ENCODE data around the gene CXCL13.

The CXCL13 gene

DNA sequence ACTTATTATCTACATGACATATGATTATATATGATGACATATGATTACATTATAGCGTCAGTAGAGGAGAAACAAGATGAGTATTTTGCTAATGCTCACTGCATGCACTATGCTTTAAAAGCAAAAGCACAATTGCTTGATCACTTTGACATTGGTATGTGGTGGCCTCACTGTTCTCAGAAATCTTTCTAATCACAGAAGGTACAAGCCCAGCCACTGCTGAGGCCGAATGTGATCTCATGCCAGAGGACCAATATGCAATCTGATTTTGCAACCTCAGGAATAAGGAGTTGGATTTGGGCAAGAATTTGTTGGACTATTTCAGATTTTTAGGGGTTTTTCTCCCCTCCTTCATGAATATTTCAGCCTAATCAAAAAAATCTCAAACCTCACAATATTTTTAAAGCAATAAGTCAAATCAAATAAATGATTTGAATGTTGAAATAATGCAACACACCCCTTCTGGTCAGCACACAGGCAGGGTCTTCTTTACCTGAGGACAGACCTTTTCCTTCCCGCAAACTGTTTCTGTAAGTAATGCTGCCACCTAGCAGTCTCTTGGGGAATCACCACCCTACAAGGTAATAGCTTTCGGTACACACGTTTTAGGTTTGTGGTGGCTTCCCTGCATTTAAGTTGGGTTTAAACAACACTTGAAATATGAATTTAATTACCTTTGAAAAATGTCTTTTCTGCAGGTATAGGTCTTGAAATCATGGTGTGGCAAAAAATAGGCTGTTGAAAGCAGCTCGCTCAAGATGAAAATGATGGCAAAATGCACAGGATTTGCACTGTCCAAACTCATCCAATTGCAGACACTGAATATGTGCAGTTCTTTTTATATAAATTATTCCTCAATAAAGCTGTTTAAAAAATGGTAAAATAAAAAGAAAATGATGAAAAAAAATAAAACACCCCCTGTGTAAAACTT, 4.8 kb upstream of the CXCL13 start:
- no peaks in the 10 kb centered on the region for H3K9me3 ChIP-seq (ENCODE audit: control insufficient read depth, low read length)
- no peak overlapping the region for H3K4me3 ChIP-seq (ENCODE audit: insufficient read depth, low read depth, low read length, poor library complexity, severe bottlenecking)
- no peak for DNase-seq
- no peaks in the 10 kb centered on the region for H3K27me3 ChIP-seq (replicated peaks; ENCODE audit: control insufficient read depth, insufficient read depth, low read length, poor library complexity, severe bottlenecking)
- no peaks in the 10 kb centered on the region for H3K36me3 ChIP-seq (ENCODE audit: control insufficient read depth, insufficient read depth, low read length)
- H3K27ac ChIP-seq (ENCODE audit: insufficient read depth, low read length, poor library complexity, severe bottlenecking): no peak overlapping the region
- H3K4me1 ChIP-seq (ENCODE audit: control insufficient read depth, insufficient read depth, low read length, poor library complexity, severe bottlenecking): no peaks in the 10 kb centered on the region

DNA sequence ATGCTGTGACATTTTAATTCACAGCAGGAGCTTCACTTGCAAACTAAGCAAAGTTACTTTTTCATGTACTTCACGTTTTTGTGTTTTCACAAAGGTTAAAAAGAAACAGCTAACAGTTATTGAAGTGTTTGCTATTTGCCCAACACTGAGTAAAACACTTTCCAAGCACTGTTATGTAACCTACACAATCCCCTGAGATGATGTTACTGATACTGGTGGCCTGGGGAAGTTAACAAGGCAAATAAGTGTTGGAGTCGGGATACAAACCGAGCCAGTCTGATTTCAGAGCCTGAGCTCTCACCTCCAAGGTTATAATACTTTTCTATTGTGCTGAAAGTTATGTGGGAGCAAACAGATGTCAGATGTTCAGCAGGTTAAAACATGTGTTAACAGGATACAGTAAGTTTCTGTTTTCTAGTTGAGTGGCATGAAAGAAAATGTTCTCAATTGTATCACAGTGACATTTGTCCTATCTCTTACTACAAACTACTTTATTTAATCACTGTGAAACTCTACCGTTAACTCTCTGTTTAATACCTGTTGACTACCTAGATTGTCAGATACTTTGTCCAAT, 3.9 kb upstream of the CXCL13 start:
- H3K36me3 ChIP-seq (ENCODE audit: control insufficient read depth, insufficient read depth, low read length): no peaks in the 10 kb centered on the region
- no peaks in the 10 kb centered on the region for H3K9me3 ChIP-seq (ENCODE audit: control insufficient read depth, low read length)
- no peak overlapping the region for H3K4me3 ChIP-seq (ENCODE audit: insufficient read depth, low read depth, low read length, poor library complexity, severe bottlenecking)
- H3K27me3 ChIP-seq (replicated peaks; ENCODE audit: control insufficient read depth, insufficient read depth, low read length, poor library complexity, severe bottlenecking): no peaks in the 10 kb centered on the region
- no peak overlapping the region for H3K27ac ChIP-seq (ENCODE audit: insufficient read depth, low read length, poor library complexity, severe bottlenecking)
- no peaks in the 10 kb centered on the region for H3K4me1 ChIP-seq (ENCODE audit: control insufficient read depth, insufficient read depth, low read length, poor library complexity, severe bottlenecking)
- DNase-seq: no peak

DNA sequence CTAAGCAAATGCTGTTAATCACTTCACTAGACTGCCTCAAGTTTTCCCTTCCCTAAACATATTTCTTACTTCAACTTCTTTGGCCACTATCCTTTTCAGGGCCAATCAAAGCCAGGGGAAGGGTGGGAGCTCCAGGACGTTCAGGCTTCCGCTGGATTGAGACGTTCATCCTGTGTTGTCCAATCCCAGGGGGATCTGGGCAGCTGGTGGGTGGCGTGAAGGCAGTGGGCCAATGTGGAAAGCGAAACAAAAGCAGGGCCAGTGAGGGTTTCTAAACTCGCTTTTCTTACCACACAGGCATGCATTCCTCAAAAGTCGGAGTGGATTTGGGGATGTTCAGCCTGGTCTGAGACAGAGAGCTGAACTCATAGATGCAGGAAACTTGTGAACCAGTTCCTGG, 7.6 kb downstream of the CXCL13 start:
- Histone ChIP-seq H3K9me3 (ENCODE audit: control insufficient read depth, low read length) (no peaks in the 10 kb centered on the region), H3K4me3 (ENCODE audit: insufficient read depth, low read depth, low read length, poor library complexity, severe bottlenecking) (no peak overlapping the region), H3K4me1 (ENCODE audit: control insufficient read depth, insufficient read depth, low read length, poor library complexity, severe bottlenecking) (no peaks in the 10 kb centered on the region), H3K36me3 (ENCODE audit: control insufficient read depth, insufficient read depth, low read length) (no peaks in the 10 kb centered on the region), H3K27me3 (replicated peaks; ENCODE audit: control insufficient read depth, insufficient read depth, low read length, poor library complexity, severe bottlenecking) (no peaks in the 10 kb centered on the region), H3K27ac (ENCODE audit: insufficient read depth, low read length, poor library complexity, severe bottlenecking) (no peak overlapping the region)
- no peak for DNase-seq

DNA sequence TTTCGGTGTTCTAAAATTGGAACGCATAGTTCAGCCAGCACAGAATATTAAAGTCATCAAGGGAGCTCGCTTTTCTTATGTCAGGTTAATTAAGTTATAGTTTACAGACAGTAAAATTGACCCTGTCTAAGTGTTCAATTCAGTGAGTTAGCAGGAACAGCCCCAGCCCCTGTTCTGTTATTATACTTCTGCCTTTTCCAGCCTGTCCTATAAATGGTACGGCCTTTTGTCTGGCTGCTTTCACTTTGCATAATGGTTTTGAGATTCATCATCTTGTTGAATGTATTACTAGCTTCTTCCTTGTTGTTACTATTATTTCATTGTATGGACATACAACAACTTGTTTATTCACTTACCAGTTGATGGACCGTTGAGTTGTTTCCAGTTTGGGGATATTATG, 9.5 kb downstream of the CXCL13 start:
- no peaks in the 10 kb centered on the region for H3K9me3 ChIP-seq (ENCODE audit: control insufficient read depth, low read length)
- no peaks in the 10 kb centered on the region for H3K27me3 ChIP-seq (replicated peaks; ENCODE audit: control insufficient read depth, insufficient read depth, low read length, poor library complexity, severe bottlenecking)
- H3K27ac ChIP-seq (ENCODE audit: insufficient read depth, low read length, poor library complexity, severe bottlenecking): no peak overlapping the region
- no peaks in the 10 kb centered on the region for H3K4me1 ChIP-seq (ENCODE audit: control insufficient read depth, insufficient read depth, low read length, poor library complexity, severe bottlenecking)
- no peak overlapping the region for H3K4me3 ChIP-seq (ENCODE audit: insufficient read depth, low read depth, low read length, poor library complexity, severe bottlenecking)
- H3K36me3 ChIP-seq (ENCODE audit: control insufficient read depth, insufficient read depth, low read length): no peaks in the 10 kb centered on the region
- DNase-seq: no peak

DNA sequence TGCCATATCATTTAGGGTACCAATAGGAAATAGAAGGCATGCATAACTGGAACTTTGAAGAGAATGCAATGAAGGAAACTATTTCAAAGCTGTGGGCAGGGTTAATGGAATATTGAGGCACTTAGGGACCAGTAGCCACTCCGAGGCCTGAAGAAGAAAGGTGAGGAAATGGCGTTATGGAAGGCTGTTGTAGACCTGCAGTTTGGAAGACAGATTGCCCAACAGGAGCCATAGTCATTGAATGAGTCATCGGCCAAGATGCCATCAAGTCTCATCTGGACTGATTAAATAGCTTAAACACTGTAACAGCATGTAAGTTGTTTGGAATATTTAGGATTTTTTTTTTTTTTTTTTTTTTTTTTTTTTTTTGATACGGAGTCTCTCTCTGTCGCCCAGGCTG, 11.6 kb downstream of the CXCL13 start:
- no peaks in the 10 kb centered on the region for H3K9me3 ChIP-seq (ENCODE audit: control insufficient read depth, low read length)
- no peak for DNase-seq
- H3K4me1 ChIP-seq (ENCODE audit: control insufficient read depth, insufficient read depth, low read length, poor library complexity, severe bottlenecking): no peaks in the 10 kb centered on the region
- no peak overlapping the region for H3K27ac ChIP-seq (ENCODE audit: insufficient read depth, low read length, poor library complexity, severe bottlenecking)
- H3K36me3 ChIP-seq (ENCODE audit: control insufficient read depth, insufficient read depth, low read length): no peaks in the 10 kb centered on the region
- H3K4me3 ChIP-seq (ENCODE audit: insufficient read depth, low read depth, low read length, poor library complexity, severe bottlenecking): no peak overlapping the region
- H3K27me3 ChIP-seq (replicated peaks; ENCODE audit: control insufficient read depth, insufficient read depth, low read length, poor library complexity, severe bottlenecking): no peaks in the 10 kb centered on the region

DNA sequence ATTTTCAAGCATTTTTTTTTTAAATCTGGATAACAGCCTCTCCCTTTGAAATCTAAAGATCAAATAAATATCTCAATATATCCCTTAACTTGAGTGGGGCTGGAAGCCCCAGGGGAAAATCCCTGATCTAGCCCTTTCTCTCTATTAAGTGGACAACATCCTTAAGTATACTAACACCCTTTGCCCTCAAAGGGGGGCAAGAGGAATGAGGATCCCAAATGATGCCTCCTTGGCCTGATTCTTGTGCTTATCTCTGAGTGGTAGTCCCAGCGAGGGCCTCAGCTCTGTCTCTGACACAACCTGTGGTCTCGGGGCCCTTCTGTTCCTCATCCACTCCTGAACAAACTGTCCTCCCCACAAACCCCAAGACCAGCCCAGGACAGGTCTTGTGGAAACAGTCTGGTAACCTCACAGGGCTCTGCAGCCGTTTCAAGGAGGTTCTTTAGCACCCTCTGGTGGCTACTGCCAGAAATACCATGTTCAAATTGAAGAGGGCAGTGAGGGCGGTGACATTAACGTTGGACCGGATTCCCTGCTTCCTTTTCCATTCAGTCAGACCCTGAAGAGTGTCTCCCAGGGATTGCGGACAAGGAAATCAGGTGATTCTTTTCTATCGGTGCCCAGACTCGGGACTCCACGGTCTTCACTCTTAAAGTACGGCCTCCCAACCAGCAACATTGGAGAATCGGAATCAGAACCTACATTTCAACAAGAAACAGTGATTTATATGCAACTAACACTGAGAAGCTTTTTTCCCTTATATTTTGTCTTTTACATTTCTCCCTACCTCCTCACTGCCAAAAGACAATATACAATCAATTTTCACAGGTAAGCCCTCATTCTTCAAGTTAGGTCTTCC, 13.0 kb downstream of the CXCL13 start:
- Histone ChIP-seq H3K27me3 (replicated peaks; ENCODE audit: control insufficient read depth, insufficient read depth, low read length, poor library complexity, severe bottlenecking) (no peaks in the 10 kb centered on the region), H3K9me3 (ENCODE audit: control insufficient read depth, low read length) (no peaks in the 10 kb centered on the region), H3K4me3 (ENCODE audit: insufficient read depth, low read depth, low read length, poor library complexity, severe bottlenecking) (no peak overlapping the region), H3K4me1 (ENCODE audit: control insufficient read depth, insufficient read depth, low read length, poor library complexity, severe bottlenecking) (no peaks in the 10 kb centered on the region), H3K27ac (ENCODE audit: insufficient read depth, low read length, poor library complexity, severe bottlenecking) (no peak overlapping the region), H3K36me3 (ENCODE audit: control insufficient read depth, insufficient read depth, low read length) (no peaks in the 10 kb centered on the region)
- peak in 1 of 3 donors; percentile 31 for DNase-seq

DNA sequence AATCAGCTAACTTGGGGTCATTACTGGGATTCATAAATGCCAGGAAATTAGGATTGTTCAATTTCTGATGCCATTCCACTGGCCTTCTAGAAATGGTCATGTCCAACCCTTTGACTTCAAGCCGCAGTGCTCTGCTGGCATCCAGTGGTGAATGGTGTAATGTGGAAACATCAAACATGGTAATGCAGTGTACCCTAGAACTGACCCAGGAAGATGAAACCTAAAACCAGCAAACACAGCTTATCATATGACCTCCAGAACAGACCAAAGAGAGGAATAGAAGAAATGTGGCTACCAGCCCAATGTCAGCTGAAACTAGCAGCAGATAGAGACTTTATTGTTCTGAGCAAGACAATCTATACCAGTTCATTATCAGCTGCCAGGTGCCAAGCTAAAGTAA, 13.8 kb downstream of the CXCL13 start:
- H3K27ac ChIP-seq (ENCODE audit: insufficient read depth, low read length, poor library complexity, severe bottlenecking): no peak overlapping the region
- no peaks in the 10 kb centered on the region for H3K4me1 ChIP-seq (ENCODE audit: control insufficient read depth, insufficient read depth, low read length, poor library complexity, severe bottlenecking)
- H3K4me3 ChIP-seq (ENCODE audit: insufficient read depth, low read depth, low read length, poor library complexity, severe bottlenecking): no peak overlapping the region
- DNase-seq: no peak
- H3K36me3 ChIP-seq (ENCODE audit: control insufficient read depth, insufficient read depth, low read length): no peaks in the 10 kb centered on the region
- no peaks in the 10 kb centered on the region for H3K9me3 ChIP-seq (ENCODE audit: control insufficient read depth, low read length)
- no peaks in the 10 kb centered on the region for H3K27me3 ChIP-seq (replicated peaks; ENCODE audit: control insufficient read depth, insufficient read depth, low read length, poor library complexity, severe bottlenecking)

DNA sequence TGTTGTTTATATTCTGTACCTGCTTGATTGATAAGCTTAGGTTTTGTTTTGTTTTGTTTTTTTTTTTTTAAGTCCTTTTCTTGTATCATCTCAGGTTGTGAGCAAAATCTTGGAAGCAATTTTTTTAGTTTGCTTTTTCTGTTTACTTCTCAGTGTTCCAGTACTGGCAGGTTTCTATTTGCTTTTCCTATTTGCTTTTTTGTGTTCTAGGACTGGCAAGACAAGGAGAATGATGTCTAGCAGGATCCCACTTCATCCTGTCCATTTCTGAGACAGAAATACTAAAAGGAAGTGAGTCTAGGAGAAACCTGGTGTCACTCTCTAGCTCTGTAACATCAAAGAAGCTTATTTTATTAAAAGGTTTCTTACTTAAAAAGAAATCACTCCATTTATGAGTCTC, 15.6 kb downstream of the CXCL13 start:
- H3K27me3 ChIP-seq (replicated peaks; ENCODE audit: control insufficient read depth, insufficient read depth, low read length, poor library complexity, severe bottlenecking): no peaks in the 10 kb centered on the region
- H3K27ac ChIP-seq (ENCODE audit: insufficient read depth, low read length, poor library complexity, severe bottlenecking): no peak overlapping the region
- DNase-seq: no peak
- no peaks in the 10 kb centered on the region for H3K4me1 ChIP-seq (ENCODE audit: control insufficient read depth, insufficient read depth, low read length, poor library complexity, severe bottlenecking)
- H3K4me3 ChIP-seq (ENCODE audit: insufficient read depth, low read depth, low read length, poor library complexity, severe bottlenecking): no peak overlapping the region
- no peaks in the 10 kb centered on the region for H3K9me3 ChIP-seq (ENCODE audit: control insufficient read depth, low read length)
- H3K36me3 ChIP-seq (ENCODE audit: control insufficient read depth, insufficient read depth, low read length): no peaks in the 10 kb centered on the region

DNA sequence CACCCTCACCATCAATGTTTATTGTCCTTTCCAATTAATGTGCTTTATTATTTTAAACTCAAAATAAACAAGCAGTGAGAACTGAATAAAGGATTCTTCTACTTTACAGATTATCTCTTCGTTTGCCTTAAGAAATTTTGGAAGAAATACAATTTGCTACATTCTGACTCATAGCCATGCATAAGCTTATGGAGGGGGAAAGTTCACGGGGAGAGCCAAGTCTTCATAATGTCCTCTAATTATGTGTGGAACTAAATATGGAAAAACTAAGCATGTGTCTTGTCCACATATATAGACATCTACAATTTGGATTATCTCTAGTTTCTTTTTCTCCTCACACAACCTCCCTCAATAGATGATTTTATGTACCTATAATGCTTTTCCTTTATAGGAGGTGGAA, 17.5 kb downstream of the CXCL13 start:
- Histone ChIP-seq H3K27me3 (replicated peaks; ENCODE audit: control insufficient read depth, insufficient read depth, low read length, poor library complexity, severe bottlenecking) (no peaks in the 10 kb centered on the region), H3K27ac (ENCODE audit: insufficient read depth, low read length, poor library complexity, severe bottlenecking) (no peak overlapping the region), H3K36me3 (ENCODE audit: control insufficient read depth, insufficient read depth, low read length) (no peaks in the 10 kb centered on the region), H3K4me1 (ENCODE audit: control insufficient read depth, insufficient read depth, low read length, poor library complexity, severe bottlenecking) (no peaks in the 10 kb centered on the region), H3K4me3 (ENCODE audit: insufficient read depth, low read depth, low read length, poor library complexity, severe bottlenecking) (no peak overlapping the region), H3K9me3 (ENCODE audit: control insufficient read depth, low read length) (no peaks in the 10 kb centered on the region)
- no peak for DNase-seq

DNA sequence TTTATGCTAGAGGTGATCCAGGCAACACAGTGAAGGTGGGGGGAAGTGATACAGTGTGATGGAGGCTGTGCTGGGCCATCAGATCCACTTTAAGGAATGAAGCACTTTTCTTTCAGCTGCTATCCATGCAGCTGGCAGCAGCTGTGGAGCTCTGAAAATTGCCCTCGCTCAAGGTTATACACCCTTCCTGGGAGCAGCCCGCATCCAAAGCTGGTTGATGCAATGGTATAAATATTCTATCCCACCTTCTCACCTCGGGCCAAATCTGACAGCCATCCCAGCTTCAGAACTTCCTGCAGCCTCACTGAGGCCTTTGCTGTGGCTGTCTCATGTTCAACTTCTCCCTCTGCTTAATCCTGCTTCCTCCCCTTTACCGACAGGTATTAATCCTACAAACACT, 18.6 kb downstream of the CXCL13 start:
- DNase-seq: no peak
- H3K9me3 ChIP-seq (ENCODE audit: control insufficient read depth, low read length): no peaks in the 10 kb centered on the region
- H3K27ac ChIP-seq (ENCODE audit: insufficient read depth, low read length, poor library complexity, severe bottlenecking): no peak overlapping the region
- H3K36me3 ChIP-seq (ENCODE audit: control insufficient read depth, insufficient read depth, low read length): no peaks in the 10 kb centered on the region
- H3K4me1 ChIP-seq (ENCODE audit: control insufficient read depth, insufficient read depth, low read length, poor library complexity, severe bottlenecking): no peaks in the 10 kb centered on the region
- no peaks in the 10 kb centered on the region for H3K27me3 ChIP-seq (replicated peaks; ENCODE audit: control insufficient read depth, insufficient read depth, low read length, poor library complexity, severe bottlenecking)
- H3K4me3 ChIP-seq (ENCODE audit: insufficient read depth, low read depth, low read length, poor library complexity, severe bottlenecking): no peak overlapping the region
